GM13977 (cell line): Measurements from ENCODE around the gene PYGL.

Source experiments
- DNase-seq: peaks from one replicate; pipeline ENCODE4 v3.0.0; 2012; ENCODE audit warnings: low spot score
- in situ Hi-C: fragments of 300-500 bp; cut with MboI; formaldehyde crosslinking; loops from one replicate; pipeline ENCODE4 v1.12.0; 2022; ENCODE audit warnings: low sequenced_read_pairs, low pct_unique_long_range_greater_than_20kb, mixed read lengths, inconsistent platforms; ENCODE audit not compliant: unreplicated experiment
- TF ChIP-seq, protein P1 (sequence below): IDR thresholded peaks from 2 replicates; pipeline ENCODE4 v1.5.1; 2012; ENCODE audit warnings: mild to moderate bottlenecking, control low read depth; ENCODE audit not compliant: insufficient read depth; ENCODE audit errors: extremely low read depth, missing control alignments

PYGL gene

DNA sequence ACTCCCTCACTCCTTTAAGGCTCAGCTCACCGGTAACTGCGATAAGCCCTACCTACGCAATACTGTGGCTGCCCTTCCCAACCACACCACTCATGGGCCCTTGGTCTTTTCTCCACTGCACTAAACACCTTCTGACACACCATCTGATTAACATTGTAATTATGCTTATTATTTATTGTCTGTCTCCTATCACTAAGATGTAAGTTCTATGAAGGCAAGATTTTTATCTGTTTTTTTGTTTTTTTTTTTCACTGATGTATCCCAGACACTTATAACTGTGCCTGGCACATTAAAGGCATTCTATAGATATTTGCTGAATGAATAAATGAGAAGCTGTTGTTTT, 34.2 kb upstream of the PYGL start:
- no peak for DNase-seq
- in situ Hi-C loops, result no loop called here
- TF ChIP-seq, protein P1, sequence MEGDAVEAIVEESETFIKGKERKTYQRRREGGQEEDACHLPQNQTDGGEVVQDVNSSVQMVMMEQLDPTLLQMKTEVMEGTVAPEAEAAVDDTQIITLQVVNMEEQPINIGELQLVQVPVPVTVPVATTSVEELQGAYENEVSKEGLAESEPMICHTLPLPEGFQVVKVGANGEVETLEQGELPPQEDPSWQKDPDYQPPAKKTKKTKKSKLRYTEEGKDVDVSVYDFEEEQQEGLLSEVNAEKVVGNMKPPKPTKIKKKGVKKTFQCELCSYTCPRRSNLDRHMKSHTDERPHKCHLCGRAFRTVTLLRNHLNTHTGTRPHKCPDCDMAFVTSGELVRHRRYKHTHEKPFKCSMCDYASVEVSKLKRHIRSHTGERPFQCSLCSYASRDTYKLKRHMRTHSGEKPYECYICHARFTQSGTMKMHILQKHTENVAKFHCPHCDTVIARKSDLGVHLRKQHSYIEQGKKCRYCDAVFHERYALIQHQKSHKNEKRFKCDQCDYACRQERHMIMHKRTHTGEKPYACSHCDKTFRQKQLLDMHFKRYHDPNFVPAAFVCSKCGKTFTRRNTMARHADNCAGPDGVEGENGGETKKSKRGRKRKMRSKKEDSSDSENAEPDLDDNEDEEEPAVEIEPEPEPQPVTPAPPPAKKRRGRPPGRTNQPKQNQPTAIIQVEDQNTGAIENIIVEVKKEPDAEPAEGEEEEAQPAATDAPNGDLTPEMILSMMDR, result no peak

DNA sequence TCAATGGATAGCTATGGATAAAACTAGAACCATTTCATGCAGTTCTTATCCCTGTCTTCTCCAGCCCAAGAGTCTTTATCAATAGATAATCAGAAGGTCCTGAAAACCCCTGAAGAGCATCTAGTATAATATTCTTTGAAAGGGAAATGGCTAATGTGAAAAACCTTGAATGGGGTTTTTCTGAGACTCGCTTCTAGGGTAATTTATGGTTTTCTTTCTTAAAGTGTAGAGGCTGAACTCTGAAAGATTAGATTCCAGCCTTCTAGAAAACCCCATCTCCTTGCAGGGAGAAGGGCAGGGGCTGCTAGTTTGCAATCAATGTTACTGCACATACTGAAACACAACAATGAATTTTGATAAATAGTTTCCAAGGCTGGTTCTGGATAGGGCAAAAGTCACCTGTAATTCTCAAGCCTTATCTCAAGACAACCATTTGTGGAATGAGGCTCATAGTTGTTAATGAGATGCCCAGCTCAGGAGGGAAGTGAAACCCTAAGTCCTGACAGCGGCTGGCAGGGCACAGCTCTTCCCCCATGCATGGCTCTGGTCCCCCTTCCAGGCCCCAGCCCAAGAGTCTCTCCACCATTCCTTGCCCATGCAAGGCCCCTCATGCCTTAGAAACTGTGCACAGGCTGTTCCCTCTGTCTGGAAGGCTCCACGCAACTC, 33.7 kb upstream of the PYGL start:
- no peak for DNase-seq
- in situ Hi-C loops, result no loop called here
- TF ChIP-seq, protein P1, result no peak

GRCh38 chr14:50974118-50974517, 29.8 kb upstream of the PYGL start:
- in situ Hi-C loops, result no loop called here
- TF ChIP-seq, protein P1, result no peak

DNA sequence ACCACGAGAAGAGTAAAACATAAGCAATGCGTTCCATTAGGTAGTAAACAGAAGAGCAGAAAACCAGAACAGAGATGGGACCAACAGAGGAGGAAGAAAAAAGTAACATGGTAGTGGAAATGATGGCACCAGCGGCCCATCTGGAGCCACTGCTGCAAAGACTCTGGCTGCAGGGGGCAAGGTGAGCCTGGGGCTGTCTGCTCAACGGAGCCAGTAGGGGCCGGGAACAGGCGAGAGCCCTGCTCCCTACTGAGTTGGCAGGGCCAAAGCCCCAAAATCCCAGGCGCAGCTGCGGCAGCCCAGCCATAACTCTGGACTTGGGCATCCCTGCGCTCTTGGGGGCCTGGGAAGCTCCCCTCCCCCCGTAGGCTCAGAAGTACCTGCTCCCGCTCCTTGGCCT, 28.5 kb upstream of the PYGL start:
- TF ChIP-seq, protein P1, result no peak
- in situ Hi-C loops, result no loop called here
- no peak for DNase-seq

More at GRCh38 chr14:50974118-50974517, 29.8 kb upstream of the PYGL start:
- no peak for DNase-seq

- DNase-seq, result no peak
- in situ Hi-C loops, result no loop called here
- TF ChIP-seq, protein P1, result no peak
Measured at GRCh38 chr14:50970886-50971781, 26.9 kb upstream of the PYGL start.

GRCh38 chr14:50967790-50968189, 23.5 kb upstream of the PYGL start:
- TF ChIP-seq, protein P1, result no peak
- in situ Hi-C loops, result no loop called here
- no peak for DNase-seq
